Esophagus mucosa (tissue), 1 donor: Measurements from ENCODE around the gene ZBTB7C. TPM values are rescaled to one million over a fixed set of nuclear protein-coding genes. Genes with fewer than 3 reads are reported as not detected.
A peak's percentile ranks its signal among the peaks of the same experiment; 100 is the strongest.

ENCODE experiments used
- ATAC-seq: fragments of 200-7000 bp; cut with Tn5 transposase; one replicate; pipeline ENCODE4 v1.9.1; 2020
- total RNA-seq: library from RNA; stranded (reverse); gene quantifications from one replicate; pipeline ENCODE4 v1.2.4, GENCODE V29; 2023
- donor health status: DM: yes; HTN: yes; CAD: no.

Gene ZBTB7C
- total RNA-seq, 1 donor from 2014 or later: 28.8 TPM

GRCh38 chr18:48052842-48053241 is 356.3 kb downstream of the ZBTB7C start:
- no peak for ATAC-seq

DNA sequence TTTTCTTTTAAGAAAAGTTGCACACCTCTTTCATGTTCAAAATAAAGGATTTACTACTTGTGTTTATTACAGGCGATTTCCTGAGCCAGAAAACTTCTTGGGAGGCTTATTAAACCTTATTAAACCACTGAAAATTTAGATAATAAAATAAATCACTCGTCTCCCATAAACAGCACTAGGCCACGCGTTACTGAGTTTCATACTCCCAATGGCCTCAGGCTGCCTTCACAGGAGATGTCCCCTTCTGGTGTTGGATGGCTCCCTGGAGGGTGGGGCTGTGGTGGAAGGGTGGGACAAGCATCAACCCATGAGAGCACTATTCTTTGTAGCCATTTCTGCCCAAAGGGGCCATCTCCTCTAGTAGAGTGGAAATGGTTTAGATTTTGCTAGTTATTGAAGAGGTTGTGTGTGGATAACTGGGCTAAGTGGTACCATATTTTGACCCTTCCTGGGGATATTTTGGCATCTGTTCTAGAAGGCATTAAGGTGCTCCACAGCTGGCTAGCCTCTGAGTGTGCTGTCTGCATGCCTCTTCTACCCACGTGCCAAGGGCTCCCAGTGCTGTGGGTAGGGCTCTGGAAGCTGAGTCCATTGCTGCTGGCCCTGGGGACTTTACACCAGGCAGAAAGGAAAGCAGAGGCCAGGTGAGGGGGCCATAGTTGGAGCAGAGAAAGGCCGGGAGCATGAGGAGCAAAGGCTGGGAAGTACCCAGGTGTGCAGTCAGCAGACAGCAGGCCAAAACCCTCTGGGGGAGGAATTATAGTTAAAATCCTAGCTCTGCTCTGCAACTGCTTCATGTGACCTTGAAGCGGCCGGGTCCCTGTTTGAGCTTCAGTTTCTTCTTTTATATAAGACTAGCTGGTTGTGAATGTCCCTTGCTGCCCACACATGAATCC is 357.0 kb downstream of the ZBTB7C start:
- no peak for ATAC-seq

DNA sequence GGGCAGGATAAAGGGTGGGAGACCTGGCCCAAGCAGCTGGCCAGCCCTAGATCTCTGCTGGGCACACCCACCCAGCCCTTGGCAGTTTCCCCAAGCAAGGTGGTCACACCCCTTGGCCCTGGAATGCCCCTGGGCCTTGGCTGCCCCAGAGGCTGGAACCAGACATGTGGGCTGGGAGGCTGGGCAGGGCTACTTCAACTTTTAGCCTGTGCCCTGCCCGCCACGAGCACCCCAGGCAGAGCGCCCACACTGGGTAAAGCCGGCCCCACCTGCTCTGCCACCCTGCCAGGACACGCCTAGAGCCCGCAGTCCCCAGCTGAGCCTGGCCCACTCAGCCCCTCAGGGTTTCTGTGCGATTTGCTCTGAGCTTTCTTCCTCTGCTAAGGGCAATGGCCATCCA is 359.0 kb downstream of the ZBTB7C start:
- ATAC-seq: peak; percentile 90

DNA sequence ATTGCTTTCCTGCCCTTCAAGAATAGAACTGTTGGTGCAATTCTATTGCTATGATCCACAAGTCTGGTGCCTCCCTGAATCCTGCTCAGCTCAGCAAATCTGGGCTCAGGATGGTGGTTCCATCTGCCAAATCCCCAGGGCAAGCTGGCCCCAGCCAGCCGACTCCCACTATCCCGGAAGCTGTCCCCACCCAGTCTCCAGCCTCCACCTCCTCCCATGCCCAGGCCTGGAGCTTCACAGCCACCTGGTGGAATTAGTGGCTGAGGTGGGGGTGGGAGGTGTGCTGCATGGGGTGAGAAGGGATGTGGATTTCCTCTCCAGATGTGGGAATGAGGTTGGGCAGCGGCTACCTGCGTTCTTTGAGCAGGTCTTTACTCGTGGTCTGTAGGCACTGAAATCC is 359.4 kb downstream of the ZBTB7C start:
- peak; percentile 82 for ATAC-seq

GRCh38 chr18:48048251-48048650 is 360.9 kb downstream of the ZBTB7C start:
- ATAC-seq: no peak

DNA sequence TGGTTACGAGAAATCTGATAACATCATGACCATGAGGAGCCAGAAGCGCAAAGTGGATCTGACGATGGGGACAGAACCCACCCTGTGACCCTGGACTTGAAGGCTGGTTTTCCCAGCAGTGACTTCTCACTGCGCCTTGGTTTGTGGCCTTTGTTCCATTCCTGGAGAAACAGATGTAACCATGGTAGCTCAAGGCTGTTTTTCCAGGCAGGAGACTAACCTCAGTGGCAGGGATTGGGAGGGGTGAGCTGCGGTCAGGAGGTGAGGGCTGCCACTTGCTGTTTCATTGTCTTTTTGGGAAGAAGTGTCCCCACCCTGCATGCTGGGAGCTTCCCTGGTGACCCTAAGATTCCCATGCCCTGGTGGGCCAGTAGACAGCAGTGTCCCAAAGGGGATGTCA is 362.3 kb downstream of the ZBTB7C start:
- ATAC-seq: no peak

- ATAC-seq: no peak
Observed at GRCh38 chr18:48045744-48046143, 363.4 kb downstream of the ZBTB7C start.

DNA sequence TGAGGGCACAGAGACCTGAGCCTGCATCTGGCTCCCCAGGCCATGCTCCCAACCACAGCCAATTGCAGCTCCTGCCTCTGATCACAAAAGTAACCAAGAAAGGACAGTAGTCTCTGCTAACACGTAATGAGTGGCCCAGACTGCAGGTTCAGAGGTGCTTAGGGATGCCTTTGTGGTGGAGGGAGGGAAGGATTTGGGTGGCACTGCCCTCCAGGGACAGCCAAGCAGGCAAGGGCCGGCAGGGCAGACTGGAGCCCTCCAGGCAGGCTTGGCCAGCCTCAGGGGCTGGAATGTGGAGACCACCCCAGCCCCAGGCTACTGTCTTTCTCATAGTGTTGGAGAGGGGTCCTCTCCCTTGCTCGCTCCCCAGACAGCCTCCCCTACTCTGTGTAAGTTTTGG is 364.2 kb downstream of the ZBTB7C start:
- no peak for ATAC-seq

DNA sequence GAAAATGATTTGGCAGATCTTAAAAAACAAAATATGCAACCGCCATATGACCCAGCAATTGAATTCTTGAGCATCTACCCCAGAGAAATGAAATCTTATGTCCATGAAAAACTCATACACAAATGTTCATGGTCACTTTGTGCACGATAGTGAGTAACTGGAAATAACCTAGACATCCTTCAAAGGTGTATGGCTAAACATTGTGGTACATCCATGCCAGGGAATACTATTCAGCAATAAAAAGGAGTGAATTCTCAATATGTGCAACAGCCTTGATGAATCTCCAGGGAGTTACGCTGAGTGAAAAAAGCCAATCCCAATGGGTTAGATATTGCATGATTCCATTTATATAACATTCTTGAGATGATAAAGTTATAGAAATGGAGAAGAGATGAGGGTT is 366.0 kb downstream of the ZBTB7C start:
- no peak for ATAC-seq

- no peak for ATAC-seq
Observed at GRCh38 chr18:48042431-48042830, 366.8 kb downstream of the ZBTB7C start.

- ATAC-seq: no peak
Observed at GRCh38 chr18:48040457-48041110, 368.6 kb downstream of the ZBTB7C start.

GRCh38 chr18:48039769-48040215 is 369.4 kb downstream of the ZBTB7C start:
- no peak for ATAC-seq

- no peak for ATAC-seq
Observed at GRCh38 chr18:48038636-48039035, 370.5 kb downstream of the ZBTB7C start.

- ATAC-seq: peak; percentile 34
Observed at GRCh38 chr18:48037481-48038271, 371.5 kb downstream of the ZBTB7C start.

DNA sequence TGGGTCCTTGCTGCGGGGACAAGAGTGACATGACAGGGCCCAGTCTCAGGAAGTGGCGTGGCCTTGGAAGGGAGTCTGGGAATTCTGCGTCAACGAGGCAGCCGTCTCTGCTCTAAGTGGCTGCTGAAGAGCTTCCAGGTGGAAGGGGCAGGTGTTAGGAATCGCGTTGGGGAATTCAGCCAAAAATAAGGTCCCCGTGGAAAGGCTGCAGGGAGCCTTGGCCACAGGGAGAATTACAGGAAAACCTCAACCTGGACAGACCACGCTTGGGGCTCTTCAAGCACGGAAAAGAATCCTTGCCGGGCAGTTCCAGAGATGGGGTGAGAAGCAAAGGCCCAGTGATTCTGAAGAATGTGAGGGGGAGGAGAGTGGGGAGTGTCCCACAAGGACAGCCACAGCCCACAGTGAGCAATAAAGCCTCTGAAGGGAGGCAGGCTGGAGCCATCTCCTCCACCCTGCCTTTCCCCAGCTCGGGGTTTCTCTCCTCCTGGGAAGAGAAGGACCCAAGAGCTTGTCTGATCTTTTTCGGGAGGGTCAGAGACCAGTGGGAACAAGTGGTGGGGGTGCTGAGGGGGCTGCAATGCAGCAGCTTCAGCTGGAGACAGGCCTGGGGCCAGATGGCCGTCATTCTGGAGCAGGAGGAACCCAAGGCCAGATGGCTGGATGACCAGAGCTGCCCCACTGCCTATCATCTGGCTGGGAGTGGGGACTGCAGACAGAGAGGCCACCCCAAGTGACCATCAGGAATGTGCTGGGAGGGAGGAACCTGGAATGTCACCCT is 372.4 kb downstream of the ZBTB7C start:
- no peak for ATAC-seq

GRCh38 chr18:48036226-48036625 is 373.0 kb downstream of the ZBTB7C start:
- ATAC-seq: peak; percentile 36

GRCh38 chr18:48035556-48035860 is 373.7 kb downstream of the ZBTB7C start:
- ATAC-seq: no peak

- no peak for ATAC-seq
Observed at GRCh38 chr18:48034651-48035555, 374.3 kb downstream of the ZBTB7C start.

DNA sequence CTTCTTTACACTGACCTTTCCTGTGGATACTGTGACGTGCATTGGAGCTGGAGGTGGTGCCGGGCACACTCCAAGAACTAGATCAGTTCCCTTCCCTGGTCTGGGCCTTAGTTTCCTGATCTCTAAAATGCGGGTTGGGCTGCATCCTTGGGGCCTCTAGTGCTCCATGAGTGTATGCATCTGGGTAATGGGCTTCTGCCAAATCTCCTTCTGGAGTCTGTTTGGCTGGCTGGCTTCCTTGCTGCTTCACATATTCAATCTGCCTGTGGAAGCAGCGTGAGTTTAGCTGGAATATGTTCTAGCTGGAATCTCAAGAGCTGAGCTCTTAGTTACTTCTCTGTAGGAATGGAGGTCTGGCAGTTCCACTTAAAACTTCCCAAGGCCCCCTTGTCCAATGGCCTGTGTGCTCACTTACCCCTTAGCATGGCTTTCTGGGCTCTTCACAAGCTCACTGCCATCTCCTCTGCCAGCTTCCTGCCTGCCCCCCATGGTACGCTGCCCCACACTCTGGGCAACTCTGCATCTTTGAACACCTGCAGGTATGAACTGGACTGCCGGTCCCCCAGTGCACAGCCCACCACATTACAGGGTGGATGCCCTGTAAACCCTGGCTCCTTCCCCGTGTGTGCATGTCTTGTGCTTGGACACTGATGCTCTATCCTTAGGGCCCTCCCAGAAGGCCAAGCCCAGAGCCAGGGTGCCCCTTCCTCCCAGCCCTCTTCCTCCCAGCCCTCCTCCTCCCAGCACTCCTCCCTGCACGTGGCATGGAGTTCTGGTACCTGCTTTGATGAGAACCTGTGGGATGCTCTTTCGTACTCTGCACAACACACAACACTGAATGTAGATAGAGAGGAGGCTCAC is 375.2 kb downstream of the ZBTB7C start:
- no peak for ATAC-seq
